ENCODE measurements around the gene NFKBIL1. TPM values are rescaled to one million over a fixed set of nuclear protein-coding genes. Genes with fewer than 3 reads are reported as not detected.

Gene NFKBIL1
- total RNA-seq, 2 donors from 2014 or later = 17.4 to 26.3 TPM

GRCh38 chr6:31582230-31582643 lies 34.8 kb downstream of the NFKBIL1 start, which contains the start of gene LTB:
LTB (minus strand) TSS chr6:31582424; CDS start chr6:31582417, 7 bp downstream.
- Mint-ChIP-seq H3K27ac (peak within 1 kb of the TSS; percentile 95), H3K9me3 (no peaks in the 10 kb centered on the region), H3K4me1 (peaks cover 17% of the 10 kb centered on the region), H3K36me3 (ENCODE audit: low read depth) (no peaks in the 10 kb centered on the region), H3K27me3 (ENCODE audit: insufficient read depth) (peaks cover 31% of the 10 kb centered on the region), H3K4me3 (peak within 1 kb of the TSS; percentile 98)
- peak within 1 kb of the TSS; percentile 69 for H3K9ac ChIP-seq (ENCODE audit: extremely low read depth, low read length, poor library complexity, severe bottlenecking)
- WGBS, 2 experiments (ENCODE audit: insufficient coverage in 1 of 2, insufficient read length in 1 of 2) = 91% methylated on average over 3 of the region's 3 CpGs; no CpG with 5 or more reads in 1 of the 2 experiments
- peaks cover 5% of the 10 kb centered on the region for H3K27me3 ChIP-seq (ENCODE audit: control insufficient read depth, insufficient read depth, low read length, poor library complexity, severe bottlenecking)
- no peaks in the 10 kb centered on the region for H3K36me3 ChIP-seq (ENCODE audit: control insufficient read depth, insufficient read depth, low read length)
- H3K9me3 ChIP-seq (ENCODE audit: control insufficient read depth, low read length) = no peaks in the 10 kb centered on the region
- peak within 1 kb of the TSS; percentile 94 for H3K4me3 ChIP-seq (ENCODE audit: low read length)
- no peak for DNase-seq
- H3K27ac ChIP-seq (ENCODE audit: low read depth, low read length) = no peak within 1 kb of the TSS
- H3K4me1 ChIP-seq (ENCODE audit: control insufficient read depth, insufficient read depth, low read length) = no peaks in the 10 kb centered on the region
- TF ChIP-seq CTCF (conservative IDR thresholded peaks at IDR 0.05) = no peak

- H3K4me1 ChIP-seq (ENCODE audit: control insufficient read depth, insufficient read depth, low read length) = no peaks in the 10 kb centered on the region
- Mint-ChIP-seq H3K27ac (no peak overlapping the region), H3K9me3 (no peaks in the 10 kb centered on the region), H3K4me3 (no peak overlapping the region), H3K36me3 (ENCODE audit: low read depth) (no peaks in the 10 kb centered on the region), H3K27me3 (ENCODE audit: insufficient read depth) (peaks cover 26% of the 10 kb centered on the region), H3K4me1 (peaks cover 12% of the 10 kb centered on the region)
- no peak overlapping the region for H3K27ac ChIP-seq (ENCODE audit: low read depth, low read length)
- H3K4me3 ChIP-seq (ENCODE audit: low read length) = no peak overlapping the region
- no peaks in the 10 kb centered on the region for H3K9me3 ChIP-seq (ENCODE audit: control insufficient read depth, low read length)
- H3K9ac ChIP-seq (ENCODE audit: extremely low read depth, low read length, poor library complexity, severe bottlenecking) = no peak overlapping the region
- H3K27me3 ChIP-seq (ENCODE audit: control insufficient read depth, insufficient read depth, low read length, poor library complexity, severe bottlenecking) = peaks cover under 1% of the 10 kb centered on the region
- H3K36me3 ChIP-seq (ENCODE audit: control insufficient read depth, insufficient read depth, low read length) = no peaks in the 10 kb centered on the region
- TF ChIP-seq CTCF (conservative IDR thresholded peaks at IDR 0.05) = peak; percentile 76
- 30 to 73% methylated on average over 1 to 2 of the region's 2 CpGs for WGBS, 2 experiments (ENCODE audit: insufficient coverage in 1 of 2, insufficient read length in 1 of 2)
- DNase-seq = peak; percentile 77
Measured at GRCh38 chr6:31585491-31585890, 38.1 kb downstream of the NFKBIL1 start.

- H3K36me3 ChIP-seq (ENCODE audit: control insufficient read depth, insufficient read depth, low read length) = no peaks in the 10 kb centered on the region
- H3K9ac ChIP-seq (ENCODE audit: extremely low read depth, low read length, poor library complexity, severe bottlenecking) = no peak within 1 kb of the TSS
- no peak within 1 kb of the TSS for H3K4me3 ChIP-seq (ENCODE audit: low read length)
- no peak within 1 kb of the TSS for H3K27ac ChIP-seq (ENCODE audit: low read depth, low read length)
- TF ChIP-seq CTCF (conservative IDR thresholded peaks at IDR 0.05) = no peak
- H3K9me3 ChIP-seq (ENCODE audit: control insufficient read depth, low read length) = no peaks in the 10 kb centered on the region
- no peaks in the 10 kb centered on the region for H3K4me1 ChIP-seq (ENCODE audit: control insufficient read depth, insufficient read depth, low read length)
- H3K27me3 ChIP-seq (ENCODE audit: control insufficient read depth, insufficient read depth, low read length, poor library complexity, severe bottlenecking) = no peaks in the 10 kb centered on the region
- WGBS, 2 experiments (ENCODE audit: insufficient coverage in 1 of 2, insufficient read length in 1 of 2) = 53% methylated on average over 1 of the region's 1 CpG; no CpG with 5 or more reads in 1 of the 2 experiments
- H3K36me3 Mint-ChIP-seq (ENCODE audit: low read depth) = no peaks in the 10 kb centered on the region
- H3K9me3 Mint-ChIP-seq = no peaks in the 10 kb centered on the region
- DNase-seq = no peak
- H3K4me3 Mint-ChIP-seq = no peak within 1 kb of the TSS
- peaks cover 10% of the 10 kb centered on the region for H3K4me1 Mint-ChIP-seq
- H3K27me3 Mint-ChIP-seq (ENCODE audit: insufficient read depth) = peaks cover 24% of the 10 kb centered on the region
- H3K27ac Mint-ChIP-seq = no peak within 1 kb of the TSS
Measured at GRCh38 chr6:31586008-31586407, 38.6 kb downstream of the NFKBIL1 start, which contains the start of gene LST1. LST1 (plus strand) TSS chr6:31586277; CDS start chr6:31587300, 1,023 bp downstream.
